Ovary (tissue), 9 donors: ENCODE results near the gene CACNA1C. TPM values are rescaled to one million over a fixed set of nuclear protein-coding genes. Genes with fewer than 3 reads are reported as not detected.

Source experiments
- DNase-seq, 5 donors: peaks; one replicate each; pipeline ENCODE4 v3.0.0-alpha.2; 2019 to 2020
- H3K27ac ChIP-seq, 2 donors: fragments of 200-600 bp; one replicate each; pipeline versions ENCODE4 v1.5.1 to v1.8.0; 2019 to 2022
- H3K27me3 ChIP-seq: fragments of 200-600 bp; one replicate; pipeline ENCODE4 v1.8.0; 2022
- H3K36me3 ChIP-seq: fragments of 200-600 bp; sonication (generic); one replicate; pipeline ENCODE4 v1.5.1; 2019
- H3K4me1 ChIP-seq: one replicate; pipeline ENCODE4 v1.8.1; 2013; ENCODE audit warnings: mild to moderate bottlenecking, moderate library complexity; ENCODE audit not compliant: insufficient read depth
- H3K4me3 ChIP-seq: fragments of 200-600 bp; sonication (generic); one replicate; pipeline ENCODE4 v1.5.1; 2017
- H3K9me3 ChIP-seq, 2 donors: fragments of 200-600 bp in 1 of 2; sonication (generic) in 1 of 2; one replicate each; pipeline versions ENCODE4 v1.5.1 to v1.8.1; 2013 to 2019; ENCODE audit warnings: mild to moderate bottlenecking in 1 of 2, moderate library complexity in 1 of 2
- CTCF ChIP-seq, 3 donors: fragments of 450-650 bp in 2 of 3; fragments of 200-600 bp in 1 of 3; IDR thresholded peaks; one replicate each; pipeline versions ENCODE4 v1.5.1 to v1.8.0; 2016 to 2022; ENCODE audit warnings: antibody characterized with exemption in 3 of 3, mild to moderate bottlenecking in 1 of 3
- EP300 ChIP-seq: sonication (generic); formaldehyde crosslinking; IDR thresholded peaks from one replicate; pipeline ENCODE4 v1.6.1; 2017; ENCODE audit warnings: antibody characterized with exemption
- POLR2A ChIP-seq: fragments of 450-650 bp; IDR thresholded peaks from one replicate; pipeline ENCODE4 v1.6.1; 2017; ENCODE audit warnings: antibody characterized with exemption, mild to moderate bottlenecking, moderate library complexity
- WGBS, 3 donors: extraction: QIAGEN DNeasy Blood & Tissue Kit in 1 of 3; methylation state at CpG; one replicate each; pipeline versions ENCODE4 v1.1.5 to v1.1.7; 2013 to 2017; 5-methylcytosine and 5-hydroxymethylcytosine counted together
- intact Hi-C, 4 donors: fragments of 100-400 bp; cut with DNase I; formaldehyde crosslinking; loops; one replicate each; pipeline versions ENCODE4 v1.11.0 to v1.15.1; 2022 to 2023
- polyA plus RNA-seq, 2 donors: library from polyadenylated mRNA; stranded (reverse); fragments of 200-250 nt in 1 of 2; fragments of 350-450 nt in 1 of 2; fragmentation: Illumina TruSeq in 1 of 2; extraction: RNeasy Lipid Tissue Mini Kit (QIAGEN cat#74804) in 1 of 2; gene quantifications; one replicate each; pipeline ENCODE4 v1.2.3, GENCODE V29; 2013 to 2014
- total RNA-seq, 7 donors: library from RNA; depleted of rRNA in 2 of 7; stranded (reverse); fragments of >200 nt in 2 of 7; fragmentation: NEBNext Ultra II Directional in 3 of 7; extraction: Animal tissue kit (Norgen Biotek cat#: 25700) in 3 of 7; gene quantifications; one replicate each; pipeline versions ENCODE4 v1.1.0 to v1.2.4, GENCODE V29; 2016 to 2023
- donor health status: DM: no; HTN: no; CAD: no; lungs with moderate emphysema.
- donor health status: DM: no; HTN: no; CAD: no.
- donor health status: Bipolar disorder and iron deficiency.
- donor health status: DM: yes; HTN: yes; CAD: no.
- donor health status: DM: no; HTN: no; CAD: no.
- donor health status: DM: yes; HTN: yes; CAD: no.

The CACNA1C gene
- total and polyA plus RNA-seq, 9 donors = 2.2 to 8.3 (median 3.7) TPM

- no peak for TF ChIP-seq POLR2A
- no peak for TF ChIP-seq EP300
- TF ChIP-seq CTCF (IDR thresholded peaks at IDR 0.05) = no peak
- Histone ChIP-seq H3K27me3 (no peaks in the 10 kb centered on the region), H3K4me1 (peaks cover 4% of the 10 kb centered on the region), H3K36me3 (no peaks in the 10 kb centered on the region), H3K4me3 (peak overlapping the region; percentile 80), H3K9me3 (no peaks in the 10 kb centered on the region), H3K27ac (peak overlapping the region in 1 of 2 donors; percentile 62)
- DNase-seq = peak in 2 of 5 donors; percentile 33 to 46
- intact Hi-C loops = loop anchor here (5.0 to 10.0 kb wide), 7 partner anchors 110 to 530 kb away; no protein-coding TSS in a partner anchor
- 6 to 8% (median 6%) methylated on average over 35 to 40 of the region's 40 CpGs for WGBS, 3 donors
These were observed 1.6 kb downstream of the CACNA1C start for GRCh38 chr12:2054091-2055018.

- WGBS, 3 donors = 71 to 76% (median 75%) methylated on average over 21 of the region's 21 CpGs
- H3K4me3 ChIP-seq = no peak overlapping the region
- TF ChIP-seq CTCF (IDR thresholded peaks at IDR 0.05) = peak in 2 of 3 donors; percentile 30 to 32
- TF ChIP-seq EP300 = no peak
- no peaks in the 10 kb centered on the region for H3K36me3 ChIP-seq
- intact Hi-C loops = loop anchor here (10.0 kb wide), 4 partner anchors 108 to 528 kb away; no protein-coding TSS in a partner anchor
- no peaks in the 10 kb centered on the region for H3K9me3 ChIP-seq
- DNase-seq = peak in 4 of 5 donors; percentile 62 to 69 (median 66)
- H3K27ac ChIP-seq = no peak overlapping the region
- no peaks in the 10 kb centered on the region for H3K27me3 ChIP-seq
- peaks cover 4% of the 10 kb centered on the region for H3K4me1 ChIP-seq
These were observed 4.4 kb downstream of the CACNA1C start for GRCh38 chr12:2057041-2057794.

GRCh38 chr12:2057795-2058408 is 5.1 kb downstream of the CACNA1C start:
- intact Hi-C loops = loop anchor here (10.0 kb wide), 4 partner anchors 107 to 527 kb away; no protein-coding TSS in a partner anchor
- Histone ChIP-seq H3K4me3 (peak overlapping the region; percentile 5), H3K36me3 (no peaks in the 10 kb centered on the region), H3K27me3 (no peaks in the 10 kb centered on the region), H3K27ac (no peak overlapping the region), H3K9me3 (no peaks in the 10 kb centered on the region), H3K4me1 (peaks cover 4% of the 10 kb centered on the region)
- no peak for DNase-seq
- 64 to 72% (median 65%) methylated on average over 8 of the region's 8 CpGs for WGBS, 3 donors
- TF ChIP-seq POLR2A (no peak), EP300 (no peak), CTCF (IDR thresholded peaks at IDR 0.05) (no peak)

- Histone ChIP-seq H3K36me3 (no peaks in the 10 kb centered on the region), H3K4me1 (peaks cover 4% of the 10 kb centered on the region), H3K9me3 (no peaks in the 10 kb centered on the region), H3K27me3 (no peaks in the 10 kb centered on the region), H3K27ac (no peak overlapping the region), H3K4me3 (no peak overlapping the region)
- TF ChIP-seq POLR2A (no peak), CTCF (IDR thresholded peaks at IDR 0.05) (no peak), EP300 (no peak)
- DNase-seq = no peak
- 88% methylated on average over 6 of the region's 6 CpGs for WGBS, 3 donors
- intact Hi-C loops = loop anchor here (10.0 kb wide), 4 partner anchors 106 to 526 kb away; no protein-coding TSS in a partner anchor
These were observed 6.0 kb downstream of the CACNA1C start for GRCh38 chr12:2058837-2059236.
